ENCODE results near the gene ATP10A.
"Not testable (repeated sequence)": the region's sequence is repeated elsewhere in the genome, so short reads cannot be mapped to it uniquely, and the experiment has no call there.

ATP10A gene

GRCh38 chr15:25673972-25674371 lies 189.2 kb downstream of the ATP10A start:
- DNase-seq = no peak

GRCh38 chr15:25673351-25673750 lies 189.8 kb downstream of the ATP10A start:
- no peak for DNase-seq

DNA sequence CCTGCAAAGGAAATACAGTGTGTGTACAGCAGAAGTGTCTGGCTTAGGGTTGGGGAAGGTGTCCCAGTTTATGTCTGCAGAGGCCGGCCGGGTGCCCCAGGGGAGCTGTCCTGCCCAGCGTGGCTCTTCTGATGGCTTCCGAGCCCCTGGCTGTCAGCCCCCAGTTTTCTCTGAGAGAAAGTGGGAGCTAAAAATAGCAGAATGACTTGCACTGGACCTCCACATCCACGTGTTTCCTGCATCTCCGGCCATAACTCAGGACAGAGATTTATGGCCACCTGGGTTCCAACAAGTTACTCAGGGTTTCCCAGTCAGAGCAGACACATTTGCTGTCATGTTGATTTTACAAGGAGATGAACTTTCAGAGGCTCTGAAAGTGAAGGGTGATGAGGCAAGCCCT lies 192.0 kb downstream of the ATP10A start:
- no peak for DNase-seq

DNA sequence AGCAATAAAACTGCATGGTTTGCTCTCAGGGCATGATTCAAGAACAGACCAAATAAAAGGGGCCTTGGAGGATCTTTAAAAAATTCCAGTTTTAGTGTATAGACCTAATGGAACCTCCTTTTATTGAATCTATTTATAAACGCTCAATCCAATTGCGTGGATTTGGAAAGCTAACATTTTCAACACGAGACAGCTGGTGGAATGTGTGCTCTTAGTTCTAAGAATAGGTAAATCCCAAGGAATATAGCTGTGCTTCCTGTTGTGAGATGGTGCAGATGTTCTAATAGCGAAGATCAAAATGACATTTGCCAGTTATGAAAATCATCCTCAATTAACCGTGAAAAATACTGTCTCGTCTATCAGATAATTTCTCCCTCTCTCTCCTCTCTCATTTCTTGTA lies 192.5 kb downstream of the ATP10A start:
- DNase-seq = no peak

DNA sequence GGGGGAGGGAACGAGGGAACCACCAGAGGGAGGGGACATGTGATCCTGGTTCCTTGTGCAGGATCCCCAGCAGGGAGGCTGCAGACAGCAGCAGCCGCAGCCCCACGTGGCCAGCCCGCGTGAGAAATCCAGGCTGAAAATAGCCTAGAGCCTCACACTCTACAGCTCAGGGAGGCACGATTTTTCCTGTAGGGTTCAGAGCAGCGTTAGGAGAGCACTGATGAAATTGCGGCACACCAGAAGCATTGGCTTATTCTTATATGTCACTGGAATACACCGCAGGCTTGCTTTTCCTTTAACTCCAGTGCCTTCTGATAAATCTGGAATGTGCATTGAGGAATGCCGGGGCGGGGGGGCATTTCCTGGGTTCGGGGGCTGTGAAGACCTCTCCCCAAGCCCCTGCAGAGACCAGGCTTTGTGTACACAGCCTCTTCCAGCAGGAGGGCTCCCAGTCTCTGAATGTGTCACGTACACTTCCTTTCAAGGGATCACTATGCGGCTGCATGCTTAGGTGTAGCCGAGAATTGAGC lies 193.0 kb downstream of the ATP10A start:
- DNase-seq = no peak

DNA sequence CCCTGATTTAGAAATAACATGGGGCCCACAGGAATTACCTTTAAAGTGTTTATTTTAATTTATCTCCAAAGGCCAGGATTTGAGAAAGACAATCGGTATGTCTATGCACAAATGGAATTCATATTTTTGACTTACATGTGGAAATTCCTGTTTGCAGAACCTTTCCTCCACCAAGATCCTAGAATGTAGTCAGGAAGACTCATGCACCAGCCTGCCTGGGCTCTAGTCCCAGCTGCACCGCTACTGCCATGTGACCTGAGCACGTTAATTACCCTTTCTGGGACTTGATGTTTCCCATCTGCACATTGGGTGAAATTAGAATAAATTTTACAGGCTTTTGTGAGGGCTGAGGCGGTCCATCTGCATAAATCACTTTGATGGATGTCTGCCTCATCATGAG lies 194.2 kb downstream of the ATP10A start:
- DNase-seq = no peak

DNA sequence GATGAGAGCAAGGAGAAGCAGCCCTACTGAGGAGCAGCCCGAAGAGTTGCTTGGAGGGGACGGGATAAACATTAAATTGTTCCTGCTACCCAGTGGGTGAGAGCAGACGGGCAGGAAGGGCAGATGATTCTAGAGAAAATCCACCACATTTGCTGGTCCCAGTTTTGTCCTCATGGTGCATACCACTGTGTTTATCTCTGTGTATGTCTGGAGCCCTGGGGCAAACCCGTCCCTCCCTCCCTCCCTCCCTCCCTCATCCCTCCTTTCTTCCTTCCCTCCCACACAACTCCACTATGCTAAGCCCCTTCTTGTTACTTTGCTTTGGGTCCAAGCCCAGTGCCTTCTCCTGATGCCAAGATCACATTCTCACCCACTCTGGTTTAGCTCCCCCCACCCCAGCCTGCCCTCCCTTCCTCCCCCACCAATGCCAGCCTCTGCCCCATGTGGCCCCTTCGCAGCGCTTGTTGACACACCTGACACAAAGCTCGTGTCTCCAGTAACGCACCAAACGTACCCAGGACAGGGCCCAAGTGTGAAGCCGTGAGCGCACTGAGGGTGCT lies 194.8 kb downstream of the ATP10A start:
- DNase-seq = no peak

GRCh38 chr15:25667829-25668228 lies 195.3 kb downstream of the ATP10A start:
- no peak for DNase-seq

DNA sequence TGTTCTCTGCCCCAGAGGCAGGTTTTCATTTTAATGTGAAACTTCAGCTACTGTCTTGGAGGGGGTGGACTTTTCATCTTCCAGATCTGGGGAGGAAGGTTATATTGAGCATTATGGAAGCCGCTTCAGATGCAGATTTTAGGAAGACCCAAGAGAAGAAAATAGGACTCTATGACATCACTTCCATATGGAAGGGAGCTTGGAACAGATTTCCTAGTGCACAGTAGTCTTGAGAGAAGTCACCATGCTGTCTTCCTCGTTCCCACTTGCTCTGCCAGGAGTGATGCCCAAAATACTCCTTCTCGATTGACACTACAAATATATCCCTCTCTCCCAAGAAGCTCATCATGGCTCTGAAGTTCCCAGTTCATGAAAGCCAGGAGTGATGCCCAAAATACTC lies 197.2 kb downstream of the ATP10A start:
- DNase-seq = no peak

- no peak for DNase-seq
Measured at GRCh38 chr15:25664761-25665160, 198.4 kb downstream of the ATP10A start.

DNA sequence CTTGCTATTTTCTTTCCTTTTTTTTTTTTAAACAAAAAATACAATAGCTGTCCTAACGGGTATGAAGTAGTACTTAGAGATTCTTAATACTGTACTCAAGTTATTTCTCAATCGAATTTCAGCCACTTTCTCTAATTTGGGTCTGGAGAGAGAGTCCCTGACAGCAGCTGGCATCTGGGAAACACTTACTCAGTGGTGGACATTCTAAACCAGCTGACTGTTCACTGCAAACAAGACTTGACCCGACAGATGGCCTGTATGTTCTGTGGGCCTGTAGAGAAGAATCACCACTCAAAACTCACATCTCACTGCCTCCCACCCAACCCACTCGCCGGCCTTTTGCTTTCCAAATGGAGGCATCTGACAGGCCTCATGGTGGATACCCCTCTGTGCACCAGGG lies 199.6 kb downstream of the ATP10A start:
- no peak for DNase-seq

DNA sequence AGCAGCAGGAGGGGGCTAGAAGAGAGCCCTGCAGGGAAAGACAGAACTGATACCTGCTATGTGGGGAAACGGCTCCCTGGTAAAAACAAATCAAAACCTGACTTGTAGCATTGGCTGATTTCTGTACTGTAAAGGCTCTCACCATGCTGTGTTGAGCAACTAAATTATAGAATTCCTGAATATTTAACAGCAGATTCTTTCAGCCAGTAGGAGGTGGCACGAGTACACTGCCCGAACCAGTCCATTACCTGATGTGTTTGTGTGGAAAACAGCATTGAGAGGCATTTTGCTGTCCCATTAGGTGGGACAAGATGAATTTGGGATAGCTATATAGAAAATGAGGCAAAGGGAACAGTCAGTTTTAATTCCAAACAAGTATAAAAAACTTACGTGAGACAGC lies 201.2 kb downstream of the ATP10A start:
- no peak for DNase-seq

DNA sequence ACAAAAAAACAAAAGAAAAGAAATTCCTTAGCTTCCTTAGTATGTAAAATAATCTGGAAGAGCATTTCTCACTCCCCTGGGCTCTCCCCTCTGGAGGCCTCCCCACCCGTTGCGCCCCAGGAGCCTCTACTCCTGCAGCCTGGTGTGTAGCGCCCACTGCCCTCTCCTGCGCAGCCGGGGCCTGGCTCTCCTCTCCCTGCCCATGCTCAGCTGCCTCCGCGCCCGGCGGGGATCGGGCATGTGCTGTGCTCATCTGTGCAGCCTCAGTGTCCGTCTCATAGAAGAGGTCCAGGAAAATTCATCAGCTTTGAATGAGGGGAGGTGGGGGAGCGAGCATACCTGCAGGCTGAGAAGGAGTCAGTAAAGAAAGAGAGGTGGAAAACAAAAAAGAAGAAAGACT lies 203.9 kb downstream of the ATP10A start:
- DNase-seq = no peak

GRCh38 chr15:25658560-25658959 lies 204.6 kb downstream of the ATP10A start:
- no peak for DNase-seq

DNA sequence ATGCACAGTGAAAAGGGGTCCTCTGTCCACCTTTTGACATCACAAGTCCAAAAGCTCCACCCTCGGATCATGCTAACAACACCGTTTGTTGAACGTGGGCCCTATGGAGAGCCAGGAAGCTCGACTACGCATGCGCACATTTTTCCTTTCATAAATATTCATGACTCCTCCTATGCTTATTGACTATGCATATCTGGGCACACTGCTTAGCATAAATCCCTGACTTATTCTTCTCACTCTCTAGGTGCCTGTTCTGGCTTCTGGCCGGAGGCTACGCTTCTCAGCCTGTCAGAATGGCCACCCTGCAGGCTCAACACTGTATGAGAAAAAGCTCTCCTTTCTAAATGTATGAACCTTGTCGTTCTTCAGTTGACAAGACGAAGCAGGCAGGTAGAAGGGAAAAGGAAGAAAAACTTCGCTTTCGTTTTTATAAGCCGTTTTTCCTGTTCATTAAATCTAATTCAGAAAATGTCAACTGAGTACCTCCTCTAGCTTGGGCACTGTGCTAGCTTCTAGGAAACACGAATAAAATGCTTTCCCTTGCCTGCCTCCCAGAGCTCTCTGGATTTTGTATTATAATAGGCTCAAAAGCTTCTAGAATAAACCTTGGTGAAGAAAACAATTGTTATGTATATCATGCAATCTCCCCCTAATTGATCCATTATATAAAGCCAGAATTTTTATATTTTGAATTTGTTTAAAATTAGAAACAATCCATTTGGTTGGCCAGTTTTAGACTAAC lies 207.7 kb downstream of the ATP10A start:
- DNase-seq = no peak

DNA sequence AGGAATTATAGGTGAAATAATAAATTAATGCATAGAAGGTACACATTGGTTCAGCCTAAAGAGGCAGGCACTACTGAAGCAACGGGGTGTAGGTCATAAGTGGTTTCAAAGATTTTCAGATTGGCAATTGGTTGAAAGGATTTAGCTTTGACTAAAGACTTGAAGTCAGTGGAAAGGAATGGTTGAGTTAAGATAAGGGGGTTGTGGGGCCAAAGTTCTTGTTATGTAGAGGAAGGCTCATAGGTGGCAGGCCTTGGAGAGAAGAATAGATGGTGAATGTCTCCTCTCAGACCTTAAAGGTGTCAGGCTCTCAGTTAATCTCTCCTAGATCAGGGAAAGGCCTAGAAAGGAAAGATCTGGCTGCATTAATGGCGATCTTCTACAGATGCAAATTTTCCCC lies 209.8 kb downstream of the ATP10A start:
- DNase-seq = no peak

GRCh38 chr15:25652704-25653103 lies 210.4 kb downstream of the ATP10A start:
- no peak for DNase-seq

DNA sequence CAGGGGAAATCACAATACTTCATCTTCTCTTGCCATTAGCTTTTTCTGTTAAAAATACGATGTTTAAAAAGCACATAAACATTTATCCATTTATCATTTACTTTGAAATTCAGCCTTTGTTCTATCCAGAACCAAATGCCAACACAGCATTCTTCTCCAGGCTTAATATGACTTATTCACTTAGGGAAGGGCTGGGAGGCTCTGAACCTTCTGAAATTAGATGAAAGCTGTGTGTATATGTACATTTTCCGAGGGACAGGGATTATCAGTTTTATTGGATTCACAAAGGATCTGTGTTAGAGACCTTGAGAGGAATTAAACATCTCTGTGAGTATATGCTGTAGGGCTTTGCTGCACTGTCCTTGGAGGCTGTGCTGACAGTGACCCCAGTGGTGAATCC lies 213.7 kb downstream of the ATP10A start:
- DNase-seq = no peak

- DNase-seq = no peak
Measured at GRCh38 chr15:25643120-25643519, 220.0 kb downstream of the ATP10A start.

- no peak for DNase-seq
Measured at GRCh38 chr15:25641762-25642161, 221.4 kb downstream of the ATP10A start.

DNA sequence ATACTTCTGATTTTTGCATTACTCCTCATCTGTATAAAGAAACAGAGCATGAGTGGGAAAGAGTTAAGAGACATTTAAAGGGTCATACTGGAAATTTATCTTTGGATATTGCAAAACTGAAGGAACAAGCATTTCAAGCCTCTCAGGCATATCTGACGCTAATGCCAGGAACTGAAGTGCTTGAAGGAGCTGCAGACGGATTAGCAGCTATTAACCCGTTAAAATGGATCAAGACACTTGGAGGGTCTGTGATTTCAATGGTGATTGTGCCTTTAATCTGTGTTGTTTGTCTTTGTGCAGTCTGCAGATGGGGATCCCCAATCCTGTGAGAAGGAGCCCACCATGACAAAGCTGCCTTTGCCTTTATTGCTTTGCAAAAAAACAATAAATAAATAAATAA lies 221.8 kb downstream of the ATP10A start:
- no peak for DNase-seq

GRCh38 chr15:25640959-25641358 lies 222.2 kb downstream of the ATP10A start:
- DNase-seq = not testable (repeated sequence)

DNA sequence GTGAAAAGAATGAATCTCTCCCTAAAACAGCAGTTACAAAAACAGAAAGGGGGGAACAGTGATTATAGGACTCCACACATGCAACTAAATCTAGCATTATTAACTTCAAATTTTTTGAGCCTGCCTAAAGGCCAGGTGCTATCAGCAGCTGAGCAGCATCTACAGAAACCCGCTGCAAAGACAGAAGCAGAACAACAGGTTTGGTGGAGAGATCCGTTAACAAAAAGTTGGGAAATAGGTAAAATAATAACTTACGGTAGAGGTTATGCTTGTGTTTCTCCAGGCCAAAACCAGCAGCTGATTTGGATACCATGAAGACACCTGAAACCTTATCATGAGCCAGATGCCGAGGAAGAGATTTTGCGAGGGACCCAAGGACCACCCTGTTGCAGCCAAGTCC lies 222.7 kb downstream of the ATP10A start:
- DNase-seq = no peak

- DNase-seq = not testable (repeated sequence)
Measured at GRCh38 chr15:25636486-25636885, 226.6 kb downstream of the ATP10A start.

- DNase-seq = no peak
Measured at GRCh38 chr15:25635191-25635590, 227.9 kb downstream of the ATP10A start.

Measured in bone marrow (tissue), 2 donors.